Prostate gland (tissue), 2 donors: Measurements from ENCODE around the gene IL16.

ENCODE experiments used
- POLR2A ChIP-seq: fragments of 450-650 bp; IDR thresholded peaks from one replicate; pipeline ENCODE4 v1.6.1; 2016; ENCODE audit warnings: antibody characterized with exemption, mild to moderate bottlenecking
- POLR2AphosphoS5 ChIP-seq: sonication (generic); formaldehyde crosslinking; IDR thresholded peaks from one replicate; pipeline ENCODE4 v1.6.1; 2017; ENCODE audit warnings: antibody characterized with exemption
- TF ChIP-seq, protein P1 (sequence below), 4 experiments: fragments of 200-600 bp in 2 of 4; fragments of 450-650 bp in 2 of 4; sonication (generic) in 2 of 4; IDR thresholded peaks; 1 replicate in 3 of 4; 2 replicates in 1 of 4; pipeline ENCODE4 v1.5.1; 2016 to 2019; ENCODE audit warnings: antibody characterized with exemption in 4 of 4, mild to moderate bottlenecking in 2 of 4, moderate library complexity in 2 of 4

DNA sequence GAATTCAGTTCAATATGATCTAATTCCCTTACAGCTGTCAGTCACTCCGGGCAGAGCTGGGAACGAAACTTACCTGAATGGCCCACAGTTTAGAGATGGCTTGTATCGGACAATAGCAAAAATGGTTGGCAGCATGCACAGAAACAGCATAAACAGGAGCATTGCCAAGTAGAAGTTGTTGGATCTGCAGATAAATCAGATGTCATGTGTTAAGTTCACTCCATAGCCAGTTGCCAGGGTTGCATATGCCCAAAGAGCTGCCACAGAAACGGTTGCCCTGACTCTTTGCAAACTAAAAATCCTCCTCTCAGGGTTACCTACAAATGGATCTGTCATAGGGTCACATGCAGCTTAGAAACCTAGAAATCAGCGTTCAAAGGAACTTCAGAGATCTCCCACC is 142.6 kb downstream of the IL16 start:
- TF ChIP-seq, protein P1, sequence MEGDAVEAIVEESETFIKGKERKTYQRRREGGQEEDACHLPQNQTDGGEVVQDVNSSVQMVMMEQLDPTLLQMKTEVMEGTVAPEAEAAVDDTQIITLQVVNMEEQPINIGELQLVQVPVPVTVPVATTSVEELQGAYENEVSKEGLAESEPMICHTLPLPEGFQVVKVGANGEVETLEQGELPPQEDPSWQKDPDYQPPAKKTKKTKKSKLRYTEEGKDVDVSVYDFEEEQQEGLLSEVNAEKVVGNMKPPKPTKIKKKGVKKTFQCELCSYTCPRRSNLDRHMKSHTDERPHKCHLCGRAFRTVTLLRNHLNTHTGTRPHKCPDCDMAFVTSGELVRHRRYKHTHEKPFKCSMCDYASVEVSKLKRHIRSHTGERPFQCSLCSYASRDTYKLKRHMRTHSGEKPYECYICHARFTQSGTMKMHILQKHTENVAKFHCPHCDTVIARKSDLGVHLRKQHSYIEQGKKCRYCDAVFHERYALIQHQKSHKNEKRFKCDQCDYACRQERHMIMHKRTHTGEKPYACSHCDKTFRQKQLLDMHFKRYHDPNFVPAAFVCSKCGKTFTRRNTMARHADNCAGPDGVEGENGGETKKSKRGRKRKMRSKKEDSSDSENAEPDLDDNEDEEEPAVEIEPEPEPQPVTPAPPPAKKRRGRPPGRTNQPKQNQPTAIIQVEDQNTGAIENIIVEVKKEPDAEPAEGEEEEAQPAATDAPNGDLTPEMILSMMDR (IDR thresholded peaks at IDR 0.05) = no peak
- TF ChIP-seq POLR2A (no peak), POLR2AphosphoS5 (no peak)
